GM23338 (cell line): ENCODE data around the gene RPRD1A.

Experiments
- CREB1 ChIP-seq: fragments of 250-450 bp; sonication (Bioruptor Pico); IDR thresholded peaks from 2 replicates; pipeline ENCODE4 v1.5.0; 2020; ENCODE audit warnings: low read depth, mild to moderate bottlenecking, moderate library complexity
- EZH2 ChIP-seq: fragments of 200-600 bp; sonication (generic); IDR thresholded peaks from one replicate; pipeline ENCODE4 v1.8.0; 2017; ENCODE audit warnings: antibody characterized with exemption, mild to moderate bottlenecking, low read depth; ENCODE audit not compliant: unreplicated experiment
- EZH2phosphoT487 ChIP-seq: fragments of 200-600 bp; sonication (generic); IDR thresholded peaks from one replicate; pipeline ENCODE4 v1.8.1; 2018; ENCODE audit warnings: antibody characterized with exemption; ENCODE audit not compliant: unreplicated experiment
- JUNB ChIP-seq: IDR thresholded peaks from one replicate; pipeline ENCODE4 v1.6.1; 2016; ENCODE audit warnings: antibody characterized with exemption; ENCODE audit not compliant: unreplicated experiment
- NANOG ChIP-seq: IDR thresholded peaks from 2 replicates; pipeline ENCODE4 v1.6.1; 2016; ENCODE audit warnings: antibody characterized with exemption, borderline replicate concordance
- POLR2AphosphoS5 ChIP-seq: IDR thresholded peaks from 2 replicates; pipeline ENCODE4 v1.6.1; 2016; ENCODE audit warnings: antibody characterized with exemption, low read depth
- STAT1 ChIP-seq: IDR thresholded peaks from one replicate; pipeline ENCODE4 v1.6.1; 2016; ENCODE audit warnings: antibody characterized with exemption; ENCODE audit not compliant: unreplicated experiment
- ZNF114 ChIP-seq: fragments of 250-450 bp; sonication (Bioruptor Pico); IDR thresholded peaks from 2 replicates; pipeline ENCODE4 v1.5.0; 2020; ENCODE audit warnings: mild to moderate bottlenecking, moderate library complexity
- ZNF462 ChIP-seq: fragments of 250-450 bp; sonication (Bioruptor Pico); IDR thresholded peaks from 2 replicates; pipeline ENCODE4 v1.5.0; 2020; ENCODE audit warnings: mild to moderate bottlenecking, moderate library complexity
- TF ChIP-seq, protein P1 (sequence below): IDR thresholded peaks from one replicate; pipeline ENCODE4 v1.6.1; 2018; ENCODE audit warnings: antibody characterized with exemption; ENCODE audit not compliant: unreplicated experiment
- TF ChIP-seq, protein P2 (sequence below), 2 experiments: fragments of 200-600 bp in 1 of 2; sonication (generic) in 1 of 2; conservative IDR thresholded peaks; 2 replicates each; pipeline versions ENCODE4 v1.5.1 to v1.6.1; 2016 to 2017; ENCODE audit warnings: antibody characterized with exemption in 2 of 2, low read depth in 2 of 2, mild to moderate bottlenecking in 2 of 2, moderate library complexity in 1 of 2
- TF ChIP-seq, protein P3 (sequence below): IDR thresholded peaks from 2 replicates; pipeline ENCODE4 v1.6.1; 2016; ENCODE audit warnings: antibody characterized with exemption

- TF ChIP-seq, protein P1, sequence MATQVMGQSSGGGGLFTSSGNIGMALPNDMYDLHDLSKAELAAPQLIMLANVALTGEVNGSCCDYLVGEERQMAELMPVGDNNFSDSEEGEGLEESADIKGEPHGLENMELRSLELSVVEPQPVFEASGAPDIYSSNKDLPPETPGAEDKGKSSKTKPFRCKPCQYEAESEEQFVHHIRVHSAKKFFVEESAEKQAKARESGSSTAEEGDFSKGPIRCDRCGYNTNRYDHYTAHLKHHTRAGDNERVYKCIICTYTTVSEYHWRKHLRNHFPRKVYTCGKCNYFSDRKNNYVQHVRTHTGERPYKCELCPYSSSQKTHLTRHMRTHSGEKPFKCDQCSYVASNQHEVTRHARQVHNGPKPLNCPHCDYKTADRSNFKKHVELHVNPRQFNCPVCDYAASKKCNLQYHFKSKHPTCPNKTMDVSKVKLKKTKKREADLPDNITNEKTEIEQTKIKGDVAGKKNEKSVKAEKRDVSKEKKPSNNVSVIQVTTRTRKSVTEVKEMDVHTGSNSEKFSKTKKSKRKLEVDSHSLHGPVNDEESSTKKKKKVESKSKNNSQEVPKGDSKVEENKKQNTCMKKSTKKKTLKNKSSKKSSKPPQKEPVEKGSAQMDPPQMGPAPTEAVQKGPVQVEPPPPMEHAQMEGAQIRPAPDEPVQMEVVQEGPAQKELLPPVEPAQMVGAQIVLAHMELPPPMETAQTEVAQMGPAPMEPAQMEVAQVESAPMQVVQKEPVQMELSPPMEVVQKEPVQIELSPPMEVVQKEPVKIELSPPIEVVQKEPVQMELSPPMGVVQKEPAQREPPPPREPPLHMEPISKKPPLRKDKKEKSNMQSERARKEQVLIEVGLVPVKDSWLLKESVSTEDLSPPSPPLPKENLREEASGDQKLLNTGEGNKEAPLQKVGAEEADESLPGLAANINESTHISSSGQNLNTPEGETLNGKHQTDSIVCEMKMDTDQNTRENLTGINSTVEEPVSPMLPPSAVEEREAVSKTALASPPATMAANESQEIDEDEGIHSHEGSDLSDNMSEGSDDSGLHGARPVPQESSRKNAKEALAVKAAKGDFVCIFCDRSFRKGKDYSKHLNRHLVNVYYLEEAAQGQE = no peak
- TF ChIP-seq, protein P2, sequence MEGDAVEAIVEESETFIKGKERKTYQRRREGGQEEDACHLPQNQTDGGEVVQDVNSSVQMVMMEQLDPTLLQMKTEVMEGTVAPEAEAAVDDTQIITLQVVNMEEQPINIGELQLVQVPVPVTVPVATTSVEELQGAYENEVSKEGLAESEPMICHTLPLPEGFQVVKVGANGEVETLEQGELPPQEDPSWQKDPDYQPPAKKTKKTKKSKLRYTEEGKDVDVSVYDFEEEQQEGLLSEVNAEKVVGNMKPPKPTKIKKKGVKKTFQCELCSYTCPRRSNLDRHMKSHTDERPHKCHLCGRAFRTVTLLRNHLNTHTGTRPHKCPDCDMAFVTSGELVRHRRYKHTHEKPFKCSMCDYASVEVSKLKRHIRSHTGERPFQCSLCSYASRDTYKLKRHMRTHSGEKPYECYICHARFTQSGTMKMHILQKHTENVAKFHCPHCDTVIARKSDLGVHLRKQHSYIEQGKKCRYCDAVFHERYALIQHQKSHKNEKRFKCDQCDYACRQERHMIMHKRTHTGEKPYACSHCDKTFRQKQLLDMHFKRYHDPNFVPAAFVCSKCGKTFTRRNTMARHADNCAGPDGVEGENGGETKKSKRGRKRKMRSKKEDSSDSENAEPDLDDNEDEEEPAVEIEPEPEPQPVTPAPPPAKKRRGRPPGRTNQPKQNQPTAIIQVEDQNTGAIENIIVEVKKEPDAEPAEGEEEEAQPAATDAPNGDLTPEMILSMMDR (conservative IDR thresholded peaks at IDR 0.05; ENCODE audit: low read depth in 2 of 2) = no peak
- no peak for TF ChIP-seq EZH2
- no peak for TF ChIP-seq POLR2AphosphoS5
- no peak for TF ChIP-seq EZH2phosphoT487
- no peak for TF ChIP-seq CREB1 (CRISPR knock-in tag)
- no peak for TF ChIP-seq NANOG
- no peak for TF ChIP-seq ZNF114 (CRISPR knock-in tag)
- TF ChIP-seq JUNB = no peak
- no peak for TF ChIP-seq STAT1
- TF ChIP-seq, protein P3, sequence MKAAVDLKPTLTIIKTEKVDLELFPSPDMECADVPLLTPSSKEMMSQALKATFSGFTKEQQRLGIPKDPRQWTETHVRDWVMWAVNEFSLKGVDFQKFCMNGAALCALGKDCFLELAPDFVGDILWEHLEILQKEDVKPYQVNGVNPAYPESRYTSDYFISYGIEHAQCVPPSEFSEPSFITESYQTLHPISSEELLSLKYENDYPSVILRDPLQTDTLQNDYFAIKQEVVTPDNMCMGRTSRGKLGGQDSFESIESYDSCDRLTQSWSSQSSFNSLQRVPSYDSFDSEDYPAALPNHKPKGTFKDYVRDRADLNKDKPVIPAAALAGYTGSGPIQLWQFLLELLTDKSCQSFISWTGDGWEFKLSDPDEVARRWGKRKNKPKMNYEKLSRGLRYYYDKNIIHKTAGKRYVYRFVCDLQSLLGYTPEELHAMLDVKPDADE = no peak
- TF ChIP-seq ZNF462 = no peak
These were observed 3.1 kb downstream of the RPRD1A start for GRCh38 chr18:36064027-36064808.
